GM12878 (cell line): ENCODE results near the gene SMIM5. TPM values are rescaled to one million over a fixed set of nuclear protein-coding genes. Genes with fewer than 3 reads are reported as not detected.

ENCODE experiments used
- ATAC-seq: fragments of 200-7000 bp; cut with Tn5 transposase; 3 replicates; pipeline ENCODE4 v1.9.1; 2020; ENCODE audit warnings: mild to moderate bottlenecking, moderate library complexity
- BruUV-seq: library from RNA; stranded (reverse); fragments of 400-500 nt; replicated peaks from 2 replicates; lab custom pipeline; 2021; lab: Mats Ljungman, UMichigan
- CTCF ChIA-PET: fragments of 300-600 bp; sonication (Branson Sonifier 250); formaldehyde crosslinking; extraction: SDS; loops from one replicate; lab custom pipeline; 2021; ENCODE audit warnings: inconsistent platforms; lab: Yijun Ruan, JAX
- POLR2A ChIA-PET: fragments of 350-600 bp; formaldehyde crosslinking; extraction: SDS; loops from one replicate; lab custom pipeline; 2021; ENCODE audit warnings: inconsistent platforms; lab: Charles Lee
- RAD21 ChIA-PET: fragments of 300-600 bp; sonication (Branson Sonifier 250); formaldehyde crosslinking; loops from one replicate; lab custom pipeline; 2023; ENCODE audit warnings: antibody characterized with exemption; ENCODE audit not compliant: unreplicated experiment; lab: Charles Lee
- SMC1A ChIA-PET: fragments of 300-600 bp; sonication (Branson Sonifier 250); formaldehyde crosslinking; loops from one replicate; lab custom pipeline; 2023; ENCODE audit not compliant: unreplicated experiment, uncharacterized antibody; lab: Charles Lee
- DNase-seq: peaks from one replicate; pipeline ENCODE4 v3.0.0-alpha.2; 2011; ENCODE audit warnings: low read depth, low spot score
- FAIRE-seq: peaks from 3 replicates; lab custom pipeline; 2011; peaks lifted over from hg19 to GRCh38; lab: Jason Lieb, UNC
- H2AFZ ChIP-seq: 2 replicates; pipeline ENCODE4 v1.6.0; 2011; ENCODE audit warnings: low read depth, low read length, control low read depth; ENCODE audit not compliant: control insufficient read depth
- H3K27ac ChIP-seq: 2 replicates; pipeline ENCODE4 v1.5.1; 2011; ENCODE audit warnings: control low read depth; ENCODE audit not compliant: control insufficient read depth, insufficient read depth
- H3K27me3 ChIP-seq, 2 experiments: replicated peaks in 1 of 2; 2 replicates each; pipeline versions ENCODE4 v1.6.0 to v1.6.1; 2011; ENCODE audit warnings: low read length in 1 of 2; ENCODE audit not compliant: control insufficient read depth in 2 of 2, insufficient read depth in 2 of 2
- H3K36me3 ChIP-seq, 2 experiments: 2 replicates each; pipeline ENCODE4 v1.5.1; 2011; ENCODE audit warnings: low read length in 1 of 2; ENCODE audit not compliant: control insufficient read depth in 2 of 2, insufficient read depth in 2 of 2
- H3K4me1 ChIP-seq: 2 replicates; pipeline ENCODE4 v1.6.1; 2011; ENCODE audit warnings: mild to moderate bottlenecking, low read length, moderate library complexity, mixed read lengths; ENCODE audit not compliant: control insufficient read depth, insufficient read depth
- H3K4me2 ChIP-seq: 2 replicates; pipeline ENCODE4 v1.6.0; 2011; ENCODE audit warnings: control low read depth; ENCODE audit not compliant: control insufficient read depth, insufficient read depth
- H3K4me3 ChIP-seq: fragments of 200-600 bp; sonication (generic); 2 replicates; pipeline ENCODE4 v1.5.1; 2016
- H3K79me2 ChIP-seq: 2 replicates; pipeline ENCODE4 v1.6.0; 2011; ENCODE audit warnings: low read length; ENCODE audit not compliant: control insufficient read depth, insufficient read depth
- H3K9ac ChIP-seq: 2 replicates; pipeline ENCODE4 v1.8.0; 2011; ENCODE audit warnings: low read length, control low read depth, mixed read lengths; ENCODE audit not compliant: control insufficient read depth, insufficient read depth
- H3K9me3 ChIP-seq: replicated peaks from 3 replicates; pipeline ENCODE4 v1.5.1; 2011; ENCODE audit warnings: mild to moderate bottlenecking, low read length; ENCODE audit not compliant: control insufficient read depth, insufficient read depth
- H4K20me1 ChIP-seq: 2 replicates; pipeline ENCODE4 v1.6.0; 2011; ENCODE audit not compliant: control insufficient read depth, insufficient read depth
- BCL11A ChIP-seq: IDR thresholded peaks from 2 replicates; pipeline ENCODE4 v1.6.1; 2011; ENCODE audit warnings: low read depth, low read length
- CEBPB ChIP-seq, 2 experiments: fragments of 150-350 bp in 1 of 2; IDR thresholded peaks; 2 replicates each; pipeline ENCODE4 v1.6.1; 2012 to 2014; ENCODE audit warnings: low read depth in 2 of 2, low read length in 2 of 2, borderline replicate concordance in 1 of 2, inconsistent platforms in 1 of 2
- CREB1 ChIP-seq: IDR thresholded peaks from 2 replicates; pipeline ENCODE4 v1.6.1; 2012; ENCODE audit warnings: low read depth, mild to moderate bottlenecking, inconsistent platforms
- E2F8 ChIP-seq: fragments of 450-650 bp; IDR thresholded peaks from 2 replicates; pipeline ENCODE4 v1.6.1; 2018; ENCODE audit warnings: mild to moderate bottlenecking, low read depth, moderate library complexity; ENCODE audit not compliant: partially characterized antibody
- ETV6 ChIP-seq, 2 experiments: fragments of 450-650 bp in 1 of 2; IDR thresholded peaks in 1 of 2; conservative IDR thresholded peaks in 1 of 2; 2 replicates each; pipeline ENCODE4 v1.6.1; 2014; ENCODE audit warnings: antibody characterized with exemption in 1 of 2, borderline replicate concordance in 1 of 2, low read depth in 1 of 2, mild to moderate bottlenecking in 1 of 2, moderate library complexity in 1 of 2
- FOS ChIP-seq: IDR thresholded peaks from 3 replicates; pipeline ENCODE4 v1.6.1; 2011; ENCODE audit warnings: borderline replicate concordance; ENCODE audit not compliant: insufficient read length; ENCODE audit errors: extremely low read depth
- GATAD2B ChIP-seq: fragments of 450-650 bp; conservative IDR thresholded peaks from 2 replicates; pipeline ENCODE4 v1.6.1; 2017; ENCODE audit warnings: low read depth, mild to moderate bottlenecking, moderate library complexity
- IKZF2 ChIP-seq, 2 experiments: fragments of 450-650 bp; IDR thresholded peaks; 2 replicates each; pipeline ENCODE4 v1.6.1; 2017; ENCODE audit warnings: mild to moderate bottlenecking in 2 of 2, moderate library complexity in 2 of 2
- NFXL1 ChIP-seq: fragments of 450-650 bp; IDR thresholded peaks from 2 replicates; pipeline ENCODE4 v1.6.1; 2017; ENCODE audit warnings: antibody characterized with exemption, mild to moderate bottlenecking, borderline replicate concordance
- NR2C1 ChIP-seq: fragments of 450-650 bp; IDR thresholded peaks from 2 replicates; pipeline ENCODE4 v1.6.1; 2017; ENCODE audit warnings: antibody characterized with exemption, mild to moderate bottlenecking, moderate library complexity
- PAX5 ChIP-seq: IDR thresholded peaks from 2 replicates; pipeline ENCODE4 v1.6.1; 2011; ENCODE audit warnings: low read depth, low read length, borderline replicate concordance
- PBX3 ChIP-seq: IDR thresholded peaks from 2 replicates; pipeline ENCODE4 v1.6.1; 2011; ENCODE audit warnings: mild to moderate bottlenecking, low read depth, low read length, moderate library complexity; ENCODE audit not compliant: insufficient replicate concordance
- POLR2A ChIP-seq: IDR thresholded peaks from 2 replicates; pipeline ENCODE4 v1.6.1; 2011; ENCODE audit warnings: low read depth, mild to moderate bottlenecking, low read length
- RCOR1 ChIP-seq: conservative IDR thresholded peaks from 2 replicates; pipeline ENCODE4 v1.6.1; 2012; ENCODE audit warnings: low read depth, low read length, improper control_type of control experiment
- SPI1 ChIP-seq: IDR thresholded peaks from 2 replicates; pipeline ENCODE4 v1.6.1; 2011; ENCODE audit warnings: low read depth, mild to moderate bottlenecking, low read length, moderate library complexity, borderline replicate concordance; ENCODE audit not compliant: insufficient read depth
- WRNIP1 ChIP-seq: IDR thresholded peaks from 2 replicates; pipeline ENCODE4 v1.6.1; 2011; ENCODE audit warnings: low read depth, low read length, improper control_type of control experiment, borderline replicate concordance
- WGBS: methylation state at CpG from one replicate; pipeline ENCODE4 v1.1.6; 2016; ENCODE audit warnings: low lambda C conversion rate; ENCODE audit not compliant: insufficient replicate concordance, insufficient coverage; ENCODE audit errors: missing lambda C conversion rate; 5-methylcytosine and 5-hydroxymethylcytosine counted together
- in situ Hi-C: fragments of 300-500 bp; cut with MboI; formaldehyde crosslinking; loops from 9 replicates; pipeline ENCODE4 v1.14.3; 2018; ENCODE audit warnings: mixed read lengths
- intact Hi-C: fragments of 100-400 bp; cut with micrococcal nuclease; formaldehyde crosslinking; loops from one replicate; pipeline ENCODE4 v1.14.2; 2022; ENCODE audit not compliant: unreplicated experiment
- polyA plus RNA-seq, 11 experiments: library from polyadenylated mRNA; depleted of rRNA in 4 of 11; unstranded in 6 of 11; stranded (reverse) in 5 of 11; fragments of >200 nt; fragmentation: Nextera tagmentation in 4 of 11; fragmentation: Illumina TruSeq in 1 of 11; extraction: Ambion mirVana in 4 of 11; extraction: Trizol in 1 of 11; gene quantifications; 1 replicate in 1 of 11; 2 replicates in 10 of 11; pipeline versions ENCODE4 v1.2.1 to v1.2.3, GENCODE V29; 2011 to 2016; ENCODE audit warnings: inconsistent platforms in 2 of 11, missing spikeins in 2 of 11, low read depth in 1 of 11
- total RNA-seq, 4 experiments: library from RNA; depleted of rRNA in 3 of 4; stranded (reverse); fragments of >200 nt in 3 of 4; fragmentation: Illumina TruSeq in 1 of 4; extraction: Trizol in 1 of 4; gene quantifications; 2 replicates each; pipeline versions ENCODE4 v1.2.1 to v1.2.3, GENCODE V29; 2013 to 2021

Gene SMIM5
- total and polyA plus RNA-seq, 10 of the 15 experiments (the other 5 are each of a cell fraction or from before 2014, with no cell fraction given): 0.08 to 0.11 TPM; not detected in 8

- TF ChIP-seq PBX3: no peak
- no peak for TF ChIP-seq NR2C1
- no peak for TF ChIP-seq BCL11A
- TF ChIP-seq CREB1: no peak
- TF ChIP-seq RCOR1: no peak
- no peak for TF ChIP-seq GATAD2B
- TF ChIP-seq NFXL1: no peak
- TF ChIP-seq ETV6 (conservative IDR thresholded peaks at IDR 0.05 in 1 of 2, IDR thresholded peaks at IDR 0.05 in 1 of 2; ENCODE audit: borderline replicate concordance in 1 of 2, low read depth in 1 of 2): no peak
- TF ChIP-seq PAX5: no peak
- TF ChIP-seq POLR2A: no peak
- no peak for TF ChIP-seq FOS
- TF ChIP-seq CEBPB (IDR thresholded peaks at IDR 0.05; ENCODE audit: borderline replicate concordance in 1 of 2, low read depth in 2 of 2, low read length in 2 of 2): no peak
Measured at GRCh38 chr17:75658237-75658636, 25.0 kb downstream of the SMIM5 start (continued).

GRCh38 chr17:75661531-75661930, 28.3 kb downstream of the SMIM5 start:
- H3K4me1 ChIP-seq: peaks cover 19% of the 10 kb centered on the region
- DNase-seq: no peak
- in situ Hi-C loops (no loop called here), intact Hi-C loops (no loop called here)
- RAD21 ChIA-PET: interaction anchor here (0.5 kb wide), 1 partner anchor 136 kb away, joined by 3 read pairs; no protein-coding TSS in a partner anchor
- POLR2A ChIA-PET: no interaction called here
- peaks cover 3 to 16% of the 10 kb centered on the region in 2 experiments for H3K36me3 ChIP-seq
- H3K9ac ChIP-seq: no peak overlapping the region
- H3K9me3 ChIP-seq: no peaks in the 10 kb centered on the region
- no peaks in the 10 kb centered on the region for H3K27me3 ChIP-seq
- no peak overlapping the region for H3K4me2 ChIP-seq
- H3K27ac ChIP-seq: no peak overlapping the region
- ATAC-seq: no peak
- SMC1A ChIA-PET: no interaction called here
- no TSS peak for BruUV-seq
- TF ChIP-seq E2F8 (no peak), SPI1 (no peak), WRNIP1 (no peak), IKZF2 (IDR thresholded peaks at IDR 0.05) (no peak)
- H4K20me1 ChIP-seq: no peaks in the 10 kb centered on the region
- H3K79me2 ChIP-seq: peaks cover 9% of the 10 kb centered on the region
- 94% methylated on average over 4 of the region's 4 CpGs for WGBS
- FAIRE-seq: no peak
- CTCF ChIA-PET: interaction anchor here (0.6 to 19.5 kb wide), 9 partner anchors 10 to 215 kb away, joined by 3 to 349 read pairs (median 4); partner anchors contain the start of gene SMIM5
- H3K4me3 ChIP-seq: no peak overlapping the region
- no peak overlapping the region for H2AFZ ChIP-seq
